Midbrain (tissue), 1 donor: ENCODE measurements around the gene MICALL2.

Experiments used
- DNase-seq: peaks from one replicate; lab custom pipeline; 2025; lab: John Stamatoyannopoulos, UW

The MICALL2 gene

DNA sequence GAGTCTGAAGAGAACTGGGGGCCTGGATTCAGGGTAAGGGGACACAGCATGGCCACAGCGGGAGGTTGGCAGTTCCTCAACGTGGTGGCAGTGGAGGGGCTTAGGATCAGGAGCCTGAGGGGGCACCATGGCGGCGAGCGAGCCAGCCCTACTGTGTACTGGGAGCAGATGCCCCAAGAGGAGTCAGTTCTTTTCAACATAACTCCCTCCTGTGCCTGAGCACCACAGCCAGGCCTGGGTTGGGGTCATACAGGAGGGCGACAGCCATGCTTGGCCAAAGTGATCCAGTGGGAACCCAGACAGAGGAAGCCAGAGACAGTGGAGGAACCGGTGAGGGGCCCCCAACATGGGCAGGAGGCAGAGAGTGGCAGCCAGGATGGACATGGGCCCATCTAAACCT is 65.8 kb downstream of the MICALL2 start:
- no peak for DNase-seq

DNA sequence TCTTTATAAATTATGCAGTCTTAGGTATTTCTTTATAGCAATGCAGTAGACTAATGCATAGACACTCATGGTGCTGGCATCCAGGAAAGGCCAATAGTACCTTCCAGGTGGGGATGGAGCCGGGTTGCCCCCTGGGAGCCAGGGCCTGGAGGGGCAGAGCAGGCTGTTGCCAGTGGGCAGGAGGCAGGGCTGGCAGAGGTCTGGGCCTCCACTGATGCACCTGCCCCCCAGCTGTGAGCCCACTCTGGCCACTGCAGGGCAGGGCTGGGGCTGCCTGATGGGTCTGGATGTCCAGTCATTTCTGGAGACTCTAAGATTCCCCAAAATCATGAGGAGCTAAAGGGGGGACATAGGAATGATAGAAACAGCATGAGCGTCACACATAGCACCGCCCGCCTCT is 66.7 kb downstream of the MICALL2 start:
- DNase-seq = no peak

DNA sequence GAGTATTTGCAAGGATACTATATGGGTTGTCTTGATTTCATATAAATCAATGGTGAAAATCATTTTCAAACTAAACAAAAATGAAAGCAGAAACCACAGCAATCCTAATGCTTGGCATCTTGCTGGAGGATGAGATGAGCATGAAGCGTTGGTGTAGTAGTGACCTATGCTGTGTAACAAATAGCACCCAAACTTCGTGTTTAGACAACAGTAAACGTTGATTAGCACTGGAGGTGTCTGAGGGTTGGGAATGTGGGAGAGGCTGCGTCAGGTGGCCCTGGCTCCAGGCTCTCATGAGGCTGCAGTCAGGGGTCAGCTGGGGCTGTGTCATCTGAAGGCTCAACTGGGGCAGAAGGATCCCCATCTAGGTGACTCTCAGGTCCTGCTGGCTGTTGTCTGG is 67.8 kb downstream of the MICALL2 start:
- no peak for DNase-seq

DNA sequence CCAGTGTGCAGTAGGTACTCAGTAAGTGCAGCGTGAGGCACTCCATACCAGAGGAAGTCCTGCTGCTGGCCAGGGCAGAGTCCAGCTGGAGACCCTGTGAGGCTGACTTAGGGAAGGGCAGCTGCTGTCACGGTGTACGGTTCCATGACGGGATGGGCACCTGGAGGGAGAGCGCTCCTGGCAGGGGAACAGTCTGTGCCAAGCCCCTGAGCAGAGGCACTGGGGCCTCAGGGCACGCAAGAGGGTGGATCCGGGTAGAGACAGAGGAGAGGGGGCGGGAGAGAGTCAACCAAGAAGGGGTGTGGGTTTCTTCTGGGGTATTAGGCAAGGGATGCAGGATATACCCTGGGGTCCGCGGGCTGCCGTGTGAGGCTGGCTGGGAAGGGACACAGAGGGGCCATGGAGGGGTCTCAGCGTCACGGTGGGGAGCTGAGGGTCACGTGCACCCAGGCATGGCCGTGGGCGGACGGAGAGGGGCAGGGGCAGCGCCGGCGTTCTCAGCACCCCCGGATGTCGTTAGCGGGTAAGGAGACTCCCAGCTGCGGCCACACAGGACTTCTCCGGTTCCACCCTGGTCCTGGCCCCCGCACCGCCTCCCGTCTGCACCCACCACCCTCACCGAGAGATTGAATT is 70.5 kb downstream of the MICALL2 start:
- no peak for DNase-seq

DNA sequence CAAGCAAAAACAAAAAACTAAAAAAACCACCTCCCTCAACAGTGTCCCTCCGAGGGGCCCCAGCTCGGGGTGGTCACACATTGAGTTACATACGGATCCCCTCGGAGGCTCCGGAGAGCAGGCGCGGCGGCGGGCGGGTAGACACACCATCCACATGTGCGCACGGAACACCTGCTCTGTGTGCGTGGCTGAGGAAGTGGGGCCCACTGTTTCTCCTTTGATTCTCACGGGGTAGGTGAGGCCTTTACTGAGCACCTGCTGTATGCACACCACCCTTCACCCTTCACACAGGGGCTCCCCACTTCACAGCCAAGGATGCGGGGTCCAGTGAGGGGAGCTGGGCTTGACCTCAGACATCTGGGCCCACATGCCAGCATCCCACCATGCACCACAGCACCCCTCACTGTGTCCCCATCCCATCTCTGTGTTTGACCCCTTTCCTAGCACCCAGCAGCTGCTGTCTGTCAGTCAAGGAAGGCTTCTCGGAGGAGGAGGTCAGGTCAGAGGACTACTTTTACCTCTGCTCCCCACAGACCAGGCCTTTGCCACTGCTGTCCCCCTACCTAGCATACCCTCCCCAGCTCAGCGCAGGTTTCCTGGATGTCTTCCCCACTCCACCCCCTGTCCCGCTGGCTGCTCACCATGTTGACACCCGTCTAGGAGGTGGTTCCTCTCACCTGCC is 71.1 kb downstream of the MICALL2 start:
- DNase-seq = no peak

DNA sequence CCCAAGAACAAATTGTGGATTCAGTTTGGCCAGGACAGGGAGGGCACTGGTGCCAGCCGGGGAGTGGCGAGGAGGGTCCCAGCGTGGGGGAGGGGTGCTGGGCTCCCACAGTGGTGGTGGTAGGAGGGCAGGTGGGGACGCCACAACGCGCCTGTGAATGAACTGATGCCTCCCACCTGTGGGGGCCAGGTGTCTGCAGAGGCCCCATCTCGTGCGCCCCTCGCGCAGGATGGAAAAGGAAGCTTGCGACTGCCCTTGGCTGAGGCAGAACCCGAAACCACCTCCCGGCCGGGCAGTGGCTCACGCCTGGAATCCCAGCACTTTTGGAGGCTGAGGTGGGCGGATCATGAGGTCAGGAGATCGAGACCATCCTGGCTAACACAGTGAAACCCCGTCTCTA is 72.0 kb downstream of the MICALL2 start:
- no peak for DNase-seq

DNA sequence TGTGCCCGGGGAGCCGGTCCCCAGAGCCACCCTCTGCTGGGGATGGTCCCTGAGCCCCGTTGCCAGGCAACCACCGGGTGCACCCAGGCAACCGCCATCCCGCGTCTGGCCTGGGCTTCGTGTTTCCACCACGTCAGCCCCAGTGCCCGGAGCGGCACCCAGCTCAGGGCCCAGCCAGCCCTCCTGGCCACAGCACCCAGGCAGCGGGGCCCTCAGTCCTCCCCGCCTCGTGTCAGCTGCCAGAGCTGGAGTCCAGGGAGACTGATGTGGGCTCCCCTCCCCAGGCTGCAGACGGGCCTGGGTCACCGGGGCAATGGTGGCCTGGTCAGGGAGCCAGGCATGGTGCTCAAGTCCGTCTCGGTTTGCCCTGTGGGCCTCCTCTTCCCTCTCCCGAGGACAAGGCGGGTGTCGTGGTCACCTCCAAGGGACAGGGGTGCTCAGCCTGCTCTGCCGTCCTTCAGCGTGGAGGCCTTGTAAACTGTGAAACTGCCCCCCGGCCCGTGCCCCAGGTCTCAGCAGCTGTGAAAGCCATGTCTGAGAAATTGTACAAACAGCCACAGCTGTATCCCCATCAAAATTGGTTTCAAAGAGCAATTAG is 72.5 kb downstream of the MICALL2 start:
- no peak for DNase-seq

DNA sequence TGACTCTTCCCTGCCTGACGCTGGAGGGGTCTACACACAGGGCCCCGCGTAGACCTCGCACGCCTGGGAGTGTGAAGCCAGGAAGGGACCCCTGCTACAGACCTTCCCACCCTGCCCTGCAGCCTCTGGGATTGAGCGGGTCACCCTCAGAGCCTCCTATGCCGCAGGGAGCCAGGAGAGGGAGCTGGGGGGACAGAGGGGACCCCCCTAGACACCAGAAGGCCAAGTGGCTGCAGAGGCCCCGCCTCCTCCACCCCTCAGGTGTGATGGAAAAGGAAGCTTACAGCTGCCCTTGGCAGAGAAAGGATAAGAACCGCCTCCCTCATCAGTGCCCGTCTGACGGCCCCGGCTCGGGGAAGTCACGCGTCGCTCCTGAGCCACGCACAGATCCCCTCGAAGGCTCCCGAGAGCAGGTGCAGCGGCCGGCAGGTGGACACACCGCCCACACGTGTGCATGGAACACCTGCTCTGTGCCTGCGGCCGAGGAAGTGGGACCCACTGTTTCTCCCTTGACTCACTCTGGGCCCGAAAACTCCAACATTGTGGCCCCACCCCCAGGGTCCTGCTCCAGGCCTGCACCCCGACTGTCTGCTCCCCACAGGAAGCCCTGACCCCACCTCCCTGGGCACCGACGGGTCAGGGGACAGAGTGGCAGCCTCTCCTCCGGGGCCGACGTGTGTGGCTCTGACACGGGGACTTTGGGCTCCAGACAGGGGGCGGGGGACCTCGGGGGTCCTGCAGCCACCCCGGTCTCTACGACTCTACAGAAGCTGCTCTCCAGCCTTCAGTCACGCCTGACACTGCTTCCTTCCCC is 73.3 kb downstream of the MICALL2 start:
- no peak for DNase-seq

DNA sequence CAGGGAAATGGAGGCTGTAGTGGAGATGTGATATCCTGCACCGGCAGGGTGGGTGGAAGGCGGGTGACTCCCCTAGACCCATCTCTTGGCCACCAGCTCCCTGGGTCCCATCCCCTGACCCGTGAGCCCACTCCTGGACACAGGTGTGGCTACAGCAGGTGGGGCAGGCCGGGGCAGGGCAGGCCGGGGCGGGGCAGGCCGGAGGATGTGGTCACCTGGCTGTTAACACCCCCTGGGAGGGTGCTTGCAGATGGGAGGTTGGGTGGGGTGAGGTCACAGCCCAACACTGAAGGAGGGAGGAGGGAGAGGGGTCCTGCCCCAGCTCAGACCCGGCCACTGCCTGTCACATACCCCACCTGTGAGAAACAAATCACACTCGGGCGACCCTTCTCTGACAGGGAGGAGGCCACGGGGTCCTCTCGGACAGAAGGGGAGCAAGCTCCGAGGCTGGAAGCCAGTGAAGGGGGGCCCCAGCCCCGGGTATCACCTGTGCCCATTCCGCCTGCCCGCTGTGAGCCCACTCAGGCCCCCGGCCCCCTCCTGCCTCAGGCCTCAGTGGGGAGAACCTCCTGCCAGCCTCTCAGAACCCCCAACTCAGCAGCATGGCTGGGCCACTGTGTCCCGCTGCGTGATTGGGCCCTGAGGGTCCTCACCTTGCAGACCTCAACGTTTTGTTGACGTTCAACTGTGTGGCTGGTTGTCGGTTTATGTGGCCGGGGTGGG is 74.0 kb downstream of the MICALL2 start:
- no peak for DNase-seq
